OCI-LY7 (cell line): ENCODE measurements around the gene CSN1S1. TPM values are rescaled to one million over a fixed set of nuclear protein-coding genes. Genes with fewer than 3 reads are reported as not detected.
"Not testable (repeated sequence)": the region's sequence is repeated elsewhere in the genome, so short reads cannot be mapped to it uniquely, and the experiment has no call there.

Experiments used
- BruUV-seq: library from RNA; stranded (reverse); fragments of 400-500 nt; replicated peaks from 2 replicates; lab custom pipeline; 2021; lab: Mats Ljungman, UMichigan
- CTCF ChIA-PET: fragments of 300-600 bp; sonication (Branson Sonifier 250); formaldehyde crosslinking; loops from one replicate; lab custom pipeline; 2022; ENCODE audit warnings: antibody characterized with exemption; ENCODE audit not compliant: unreplicated experiment; lab: Charles Lee
- POLR2A ChIA-PET: fragments of 300-600 bp; sonication (Branson Sonifier 250); formaldehyde crosslinking; loops from one replicate; lab custom pipeline; 2022; ENCODE audit warnings: antibody characterized with exemption; lab: Charles Lee
- DNase-seq: peaks from one replicate; pipeline ENCODE4 v3.0.0-alpha.2; 2015; ENCODE audit warnings: low spot score
- H2AFZ ChIP-seq: fragments of 200-600 bp; sonication (generic), shearing (Covaris generic); 2 replicates; pipeline ENCODE4 v1.6.1; 2014; ENCODE audit warnings: mild to moderate bottlenecking, antibody characterized with exemption, low read length, moderate library complexity
- H3K27ac ChIP-seq: fragments of 200-600 bp; sonication (generic); 2 replicates; pipeline ENCODE4 v1.5.1; 2014; ENCODE audit warnings: mixed run types, low read depth, mild to moderate bottlenecking, moderate library complexity, low read length, inconsistent platforms; ENCODE audit not compliant: poor library complexity, severe bottlenecking
- H3K36me3 ChIP-seq: fragments of 200-600 bp; sonication (generic); 2 replicates; pipeline ENCODE4 v1.6.1; 2014; ENCODE audit warnings: mild to moderate bottlenecking, antibody characterized with exemption, low read length, moderate library complexity, mixed read lengths; ENCODE audit not compliant: insufficient read depth
- H3K4me1 ChIP-seq: fragments of 200-600 bp; sonication (generic); 2 replicates; pipeline ENCODE4 v1.5.1; 2014; ENCODE audit warnings: mild to moderate bottlenecking, low read length; ENCODE audit not compliant: insufficient read depth, poor library complexity, severe bottlenecking
- H3K4me2 ChIP-seq: fragments of 200-600 bp; sonication (generic); 2 replicates; pipeline ENCODE4 v1.6.1; 2014; ENCODE audit warnings: mild to moderate bottlenecking, low read length
- H3K4me3 ChIP-seq: fragments of 200-600 bp; sonication (generic); 2 replicates; pipeline ENCODE4 v1.5.1; 2014; ENCODE audit warnings: mild to moderate bottlenecking, low read depth, low read length; ENCODE audit not compliant: poor library complexity, severe bottlenecking
- H3K79me2 ChIP-seq: fragments of 200-600 bp; sonication (generic); 2 replicates; pipeline ENCODE4 v1.6.1; 2016; ENCODE audit warnings: low read depth, mild to moderate bottlenecking, low read length, moderate library complexity, mixed read lengths; ENCODE audit not compliant: insufficient read depth
- H3K9me2 ChIP-seq: fragments of 200-600 bp; sonication (generic); 2 replicates; pipeline ENCODE4 v1.6.1; 2016; ENCODE audit warnings: mild to moderate bottlenecking, low read length, mixed read lengths; ENCODE audit not compliant: insufficient read depth
- H3K9me3 ChIP-seq: fragments of 200-600 bp; sonication (generic); 2 replicates; pipeline ENCODE4 v1.6.1; 2014; ENCODE audit warnings: mild to moderate bottlenecking, mixed run types, low read length, mixed read lengths
- H4K20me1 ChIP-seq: fragments of 200-600 bp; sonication (generic); 2 replicates; pipeline ENCODE4 v1.6.1; 2014; ENCODE audit warnings: mild to moderate bottlenecking, antibody characterized with exemption, low read length, moderate library complexity, mixed read lengths; ENCODE audit not compliant: insufficient read depth
- CTCF ChIP-seq: fragments of 200-600 bp; sonication (generic); conservative IDR thresholded peaks from 2 replicates; pipeline ENCODE4 v1.5.1; 2014; ENCODE audit warnings: mild to moderate bottlenecking, antibody characterized with exemption, low read length, moderate library complexity, mixed read lengths
- EZH2phosphoT487 ChIP-seq: fragments of 200-600 bp; sonication (generic); IDR thresholded peaks from 2 replicates; pipeline ENCODE4 v1.6.1; 2018; ENCODE audit warnings: low read depth, borderline replicate concordance, mild to moderate bottlenecking, mixed run types, antibody characterized with exemption, low read length, moderate library complexity, mixed read lengths
- intact Hi-C: fragments of 100-400 bp; cut with micrococcal nuclease; formaldehyde crosslinking; loops from one replicate; pipeline ENCODE4 v1.10.0; 2022; ENCODE audit not compliant: unreplicated experiment
- total RNA-seq, 2 experiments: library from RNA; depleted of rRNA in 1 of 2; stranded (reverse); fragments of >200 nt in 1 of 2; shearing (Covaris generic) in 1 of 2; gene quantifications; 2 replicates each; pipeline ENCODE4 v1.2.3, GENCODE V29; 2014 to 2022

Gene CSN1S1
- total RNA-seq, 2 experiments from 2014 or later = not detected

GRCh38 chr4:69910016-69910782 is 20.7 kb upstream of the CSN1S1 start:
- intact Hi-C loops = no loop called here

GRCh38 chr4:69920874-69921273 is 10.0 kb upstream of the CSN1S1 start:
- ChIA-PET POLR2A (interaction anchor here (0.6 kb wide), 1 partner anchor 154 kb away, joined by 3 read pairs; no protein-coding TSS in a partner anchor), CTCF (no interaction called here)
- H4K20me1 ChIP-seq = no peaks in the 10 kb centered on the region
- TF ChIP-seq CTCF = no peak
- BruUV-seq = no TSS peak
- no peaks in the 10 kb centered on the region for H3K9me3 ChIP-seq
- intact Hi-C loops = no loop called here
- H3K27ac ChIP-seq = no peak overlapping the region
- no peak overlapping the region for H3K4me2 ChIP-seq
- no peaks in the 10 kb centered on the region for H3K79me2 ChIP-seq
- H3K4me1 ChIP-seq = no peaks in the 10 kb centered on the region
- DNase-seq = no peak
- no peaks in the 10 kb centered on the region for H3K36me3 ChIP-seq
- H3K4me3 ChIP-seq = no peak overlapping the region
- H2AFZ ChIP-seq = no peak overlapping the region
- H3K9me2 ChIP-seq = no peaks in the 10 kb centered on the region

More at GRCh38 chr4:69910016-69910782, 20.7 kb upstream of the CSN1S1 start:
- Histone ChIP-seq H3K9me3 (no peaks in the 10 kb centered on the region), H4K20me1 (no peaks in the 10 kb centered on the region), H3K36me3 (no peaks in the 10 kb centered on the region), H2AFZ (no peak overlapping the region), H3K79me2 (no peaks in the 10 kb centered on the region), H3K4me2 (no peak overlapping the region), H3K4me1 (no peaks in the 10 kb centered on the region), H3K9me2 (no peaks in the 10 kb centered on the region), H3K27ac (no peak overlapping the region), H3K4me3 (no peak overlapping the region)
- CTCF ChIA-PET = no interaction called here
- no TSS peak for BruUV-seq
- no peak for DNase-seq
- TF ChIP-seq EZH2phosphoT487 = no peak
- TF ChIP-seq CTCF = no peak
- POLR2A ChIA-PET = interaction anchor here (0.6 kb wide), 1 partner anchor 124 kb away, joined by 3 read pairs; no protein-coding TSS in a partner anchor

GRCh38 chr4:69923782-69924410 is 7.0 kb upstream of the CSN1S1 start:
- DNase-seq, intact Hi-C loops, H3K36me3 ChIP-seq, H3K4me2 ChIP-seq, H3K4me3 ChIP-seq, H4K20me1 ChIP-seq, H2AFZ ChIP-seq, POLR2A ChIA-PET, H3K4me1 ChIP-seq, BruUV-seq, H3K79me2 ChIP-seq, H3K9me3 ChIP-seq, CTCF ChIA-PET, H3K9me2 ChIP-seq, H3K27ac ChIP-seq: not testable (repeated sequence)
